HEK293 (cell line): Measurements from ENCODE around the gene SNAPC2.

Source experiments
- MEIS1 ChIP-seq: sonication (generic); formaldehyde crosslinking; IDR thresholded peaks from 2 replicates; pipeline ENCODE4 v1.8.1; 2022; ENCODE audit warnings: missing genetic modification reagents, mild to moderate bottlenecking, borderline replicate concordance
- SP2 ChIP-seq: fragments of 450-650 bp; formaldehyde crosslinking; IDR thresholded peaks from 2 replicates; pipeline ENCODE4 v1.5.1; 2016; ENCODE audit warnings: missing biosample characterization, missing genetic modification characterization
- WT1 ChIP-seq: fragments of 450-650 bp; formaldehyde crosslinking; IDR thresholded peaks from 2 replicates; pipeline ENCODE4 v1.5.1; 2016; ENCODE audit warnings: missing biosample characterization, missing genetic modification characterization
- ZNF132 ChIP-seq: fragments of 450-650 bp; formaldehyde crosslinking; IDR thresholded peaks from 2 replicates; pipeline ENCODE4 v1.5.1; 2017; ENCODE audit warnings: missing biosample characterization, missing genetic modification characterization, borderline replicate concordance
- ZNF239 ChIP-seq: fragments of 450-650 bp; formaldehyde crosslinking; IDR thresholded peaks from 2 replicates; pipeline ENCODE4 v1.5.1; 2016; ENCODE audit warnings: missing biosample characterization, missing genetic modification characterization
- ZNF248 ChIP-seq: fragments of 450-650 bp; formaldehyde crosslinking; IDR thresholded peaks from 2 replicates; pipeline ENCODE4 v1.5.1; 2017; ENCODE audit warnings: missing biosample characterization, missing genetic modification characterization
- ZNF292 ChIP-seq: fragments of 450-650 bp; formaldehyde crosslinking; IDR thresholded peaks from 2 replicates; pipeline ENCODE4 v1.5.1; 2016; ENCODE audit warnings: low read depth, missing biosample characterization, missing genetic modification characterization, borderline replicate concordance
- ZNF404 ChIP-seq: fragments of 450-650 bp; formaldehyde crosslinking; IDR thresholded peaks from 2 replicates; pipeline ENCODE4 v1.5.1; 2017; ENCODE audit warnings: missing biosample characterization, missing genetic modification characterization
- ZNF514 ChIP-seq: fragments of 450-650 bp; formaldehyde crosslinking; IDR thresholded peaks from 2 replicates; pipeline ENCODE4 v1.5.1; 2016; ENCODE audit warnings: missing biosample characterization, missing genetic modification characterization
- ZNF600 ChIP-seq: fragments of 450-650 bp; formaldehyde crosslinking; IDR thresholded peaks from 2 replicates; pipeline ENCODE4 v1.5.1; 2016; ENCODE audit warnings: missing biosample characterization, missing genetic modification characterization
- ZNF629 ChIP-seq: fragments of 450-650 bp; formaldehyde crosslinking; IDR thresholded peaks from 2 replicates; pipeline ENCODE4 v1.5.1; 2017; ENCODE audit warnings: missing biosample characterization, missing genetic modification characterization
- TF ChIP-seq, protein P1 (sequence below): fragments of 450-650 bp; formaldehyde crosslinking; IDR thresholded peaks from 2 replicates; pipeline ENCODE4 v1.5.0; 2017; ENCODE audit warnings: missing biosample characterization, missing genetic modification characterization, borderline replicate concordance
- TF ChIP-seq, protein P2 (sequence below): fragments of 450-650 bp; formaldehyde crosslinking; IDR thresholded peaks from 2 replicates; pipeline ENCODE4 v1.5.1; 2016; ENCODE audit warnings: missing biosample characterization, missing genetic modification characterization, low read depth
- TF ChIP-seq, protein P3 (sequence below): fragments of 450-650 bp; formaldehyde crosslinking; conservative IDR thresholded peaks from 2 replicates; pipeline ENCODE4 v1.5.1; 2016; ENCODE audit warnings: low read depth, missing biosample characterization, missing genetic modification characterization
- TF ChIP-seq, protein P4 (sequence below): fragments of 450-650 bp; formaldehyde crosslinking; IDR thresholded peaks from 2 replicates; pipeline ENCODE4 v1.5.1; 2016; ENCODE audit warnings: missing biosample characterization, missing genetic modification characterization, borderline replicate concordance
- TF ChIP-seq, protein P5 (sequence below): fragments of 450-650 bp; formaldehyde crosslinking; IDR thresholded peaks from 2 replicates; pipeline ENCODE4 v1.5.1; 2017; ENCODE audit warnings: missing biosample characterization, missing genetic modification characterization
- TF ChIP-seq, protein P6 (sequence below): fragments of 450-650 bp; formaldehyde crosslinking; IDR thresholded peaks from 2 replicates; pipeline ENCODE4 v1.5.1; 2016; ENCODE audit warnings: missing biosample characterization, missing genetic modification characterization

Gene SNAPC2

DNA sequence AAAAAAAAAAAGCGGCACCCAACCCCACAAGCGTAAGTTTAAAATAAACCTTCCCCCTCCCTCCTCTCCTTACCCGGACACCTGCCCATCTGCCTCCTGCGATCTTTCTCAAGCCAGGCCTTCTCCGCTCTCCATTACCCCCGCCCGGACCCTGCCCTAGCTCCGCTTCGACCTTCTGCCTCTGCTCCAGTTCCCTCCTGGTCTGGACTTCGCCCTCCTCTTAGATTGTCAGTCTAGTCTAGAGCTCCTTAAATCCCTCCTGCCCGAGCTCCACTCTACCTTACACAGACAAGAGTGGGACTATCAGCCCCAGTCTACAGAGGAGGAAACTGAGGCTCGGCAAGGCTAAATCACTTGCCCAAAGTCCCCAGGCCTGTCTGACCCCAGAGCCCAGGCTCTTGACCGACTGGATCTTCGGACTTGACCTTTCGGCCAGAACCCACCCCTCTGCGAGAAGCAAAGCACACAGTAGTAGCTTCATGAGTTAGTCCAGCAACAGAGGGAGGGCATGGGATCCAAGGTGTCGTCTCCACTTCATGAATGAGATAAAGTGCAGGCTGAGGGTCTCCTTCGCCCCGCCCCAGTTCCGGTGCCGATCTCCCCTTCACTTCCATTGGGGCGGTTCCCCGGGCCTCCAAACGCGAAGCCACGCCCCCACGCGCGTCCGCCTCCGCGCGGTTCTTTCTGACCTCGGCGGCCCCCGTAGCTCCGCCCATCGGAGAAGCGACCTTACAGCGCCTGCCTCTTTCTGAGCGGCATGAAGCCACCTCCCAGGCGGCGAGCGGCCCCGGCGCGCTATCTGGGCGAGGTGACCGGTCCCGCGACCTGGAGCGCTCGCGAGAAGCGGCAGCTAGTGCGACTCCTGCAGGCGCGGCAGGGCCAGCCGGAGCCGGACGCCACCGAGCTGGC is at the start of gene SNAPC2 (continued):
- TF ChIP-seq, protein P1, sequence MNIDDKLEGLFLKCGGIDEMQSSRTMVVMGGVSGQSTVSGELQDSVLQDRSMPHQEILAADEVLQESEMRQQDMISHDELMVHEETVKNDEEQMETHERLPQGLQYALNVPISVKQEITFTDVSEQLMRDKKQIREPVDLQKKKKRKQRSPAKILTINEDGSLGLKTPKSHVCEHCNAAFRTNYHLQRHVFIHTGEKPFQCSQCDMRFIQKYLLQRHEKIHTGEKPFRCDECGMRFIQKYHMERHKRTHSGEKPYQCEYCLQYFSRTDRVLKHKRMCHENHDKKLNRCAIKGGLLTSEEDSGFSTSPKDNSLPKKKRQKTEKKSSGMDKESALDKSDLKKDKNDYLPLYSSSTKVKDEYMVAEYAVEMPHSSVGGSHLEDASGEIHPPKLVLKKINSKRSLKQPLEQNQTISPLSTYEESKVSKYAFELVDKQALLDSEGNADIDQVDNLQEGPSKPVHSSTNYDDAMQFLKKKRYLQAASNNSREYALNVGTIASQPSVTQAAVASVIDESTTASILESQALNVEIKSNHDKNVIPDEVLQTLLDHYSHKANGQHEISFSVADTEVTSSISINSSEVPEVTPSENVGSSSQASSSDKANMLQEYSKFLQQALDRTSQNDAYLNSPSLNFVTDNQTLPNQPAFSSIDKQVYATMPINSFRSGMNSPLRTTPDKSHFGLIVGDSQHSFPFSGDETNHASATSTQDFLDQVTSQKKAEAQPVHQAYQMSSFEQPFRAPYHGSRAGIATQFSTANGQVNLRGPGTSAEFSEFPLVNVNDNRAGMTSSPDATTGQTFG = no peak
- peak; percentile 40; the same call in 1 of the 2 replicates for TF ChIP-seq ZNF629 (tag by site-specific recombination)
- TF ChIP-seq ZNF239 (tag by site-specific recombination) = no peak
- no peak for TF ChIP-seq WT1 (tag by site-specific recombination)
- no peak for TF ChIP-seq ZNF292
- TF ChIP-seq ZNF514 (tag by site-specific recombination) = no peak
- TF ChIP-seq, protein P2, sequence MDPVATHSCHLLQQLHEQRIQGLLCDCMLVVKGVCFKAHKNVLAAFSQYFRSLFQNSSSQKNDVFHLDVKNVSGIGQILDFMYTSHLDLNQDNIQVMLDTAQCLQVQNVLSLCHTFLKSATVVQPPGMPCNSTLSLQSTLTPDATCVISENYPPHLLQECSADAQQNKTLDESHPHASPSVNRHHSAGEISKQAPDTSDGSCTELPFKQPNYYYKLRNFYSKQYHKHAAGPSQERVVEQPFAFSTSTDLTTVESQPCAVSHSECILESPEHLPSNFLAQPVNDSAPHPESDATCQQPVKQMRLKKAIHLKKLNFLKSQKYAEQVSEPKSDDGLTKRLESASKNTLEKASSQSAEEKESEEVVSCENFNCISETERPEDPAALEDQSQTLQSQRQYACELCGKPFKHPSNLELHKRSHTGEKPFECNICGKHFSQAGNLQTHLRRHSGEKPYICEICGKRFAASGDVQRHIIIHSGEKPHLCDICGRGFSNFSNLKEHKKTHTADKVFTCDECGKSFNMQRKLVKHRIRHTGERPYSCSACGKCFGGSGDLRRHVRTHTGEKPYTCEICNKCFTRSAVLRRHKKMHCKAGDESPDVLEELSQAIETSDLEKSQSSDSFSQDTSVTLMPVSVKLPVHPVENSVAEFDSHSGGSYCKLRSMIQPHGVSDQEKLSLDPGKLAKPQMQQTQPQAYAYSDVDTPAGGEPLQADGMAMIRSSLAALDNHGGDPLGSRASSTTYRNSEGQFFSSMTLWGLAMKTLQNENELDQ (tag by site-specific recombination) = no peak
- peak; percentile 73 for TF ChIP-seq ZNF600 (tag by site-specific recombination)
- TF ChIP-seq MEIS1 (CRISPR knock-in tag) = no peak
- TF ChIP-seq ZNF132 = no peak
- TF ChIP-seq, protein P3, sequence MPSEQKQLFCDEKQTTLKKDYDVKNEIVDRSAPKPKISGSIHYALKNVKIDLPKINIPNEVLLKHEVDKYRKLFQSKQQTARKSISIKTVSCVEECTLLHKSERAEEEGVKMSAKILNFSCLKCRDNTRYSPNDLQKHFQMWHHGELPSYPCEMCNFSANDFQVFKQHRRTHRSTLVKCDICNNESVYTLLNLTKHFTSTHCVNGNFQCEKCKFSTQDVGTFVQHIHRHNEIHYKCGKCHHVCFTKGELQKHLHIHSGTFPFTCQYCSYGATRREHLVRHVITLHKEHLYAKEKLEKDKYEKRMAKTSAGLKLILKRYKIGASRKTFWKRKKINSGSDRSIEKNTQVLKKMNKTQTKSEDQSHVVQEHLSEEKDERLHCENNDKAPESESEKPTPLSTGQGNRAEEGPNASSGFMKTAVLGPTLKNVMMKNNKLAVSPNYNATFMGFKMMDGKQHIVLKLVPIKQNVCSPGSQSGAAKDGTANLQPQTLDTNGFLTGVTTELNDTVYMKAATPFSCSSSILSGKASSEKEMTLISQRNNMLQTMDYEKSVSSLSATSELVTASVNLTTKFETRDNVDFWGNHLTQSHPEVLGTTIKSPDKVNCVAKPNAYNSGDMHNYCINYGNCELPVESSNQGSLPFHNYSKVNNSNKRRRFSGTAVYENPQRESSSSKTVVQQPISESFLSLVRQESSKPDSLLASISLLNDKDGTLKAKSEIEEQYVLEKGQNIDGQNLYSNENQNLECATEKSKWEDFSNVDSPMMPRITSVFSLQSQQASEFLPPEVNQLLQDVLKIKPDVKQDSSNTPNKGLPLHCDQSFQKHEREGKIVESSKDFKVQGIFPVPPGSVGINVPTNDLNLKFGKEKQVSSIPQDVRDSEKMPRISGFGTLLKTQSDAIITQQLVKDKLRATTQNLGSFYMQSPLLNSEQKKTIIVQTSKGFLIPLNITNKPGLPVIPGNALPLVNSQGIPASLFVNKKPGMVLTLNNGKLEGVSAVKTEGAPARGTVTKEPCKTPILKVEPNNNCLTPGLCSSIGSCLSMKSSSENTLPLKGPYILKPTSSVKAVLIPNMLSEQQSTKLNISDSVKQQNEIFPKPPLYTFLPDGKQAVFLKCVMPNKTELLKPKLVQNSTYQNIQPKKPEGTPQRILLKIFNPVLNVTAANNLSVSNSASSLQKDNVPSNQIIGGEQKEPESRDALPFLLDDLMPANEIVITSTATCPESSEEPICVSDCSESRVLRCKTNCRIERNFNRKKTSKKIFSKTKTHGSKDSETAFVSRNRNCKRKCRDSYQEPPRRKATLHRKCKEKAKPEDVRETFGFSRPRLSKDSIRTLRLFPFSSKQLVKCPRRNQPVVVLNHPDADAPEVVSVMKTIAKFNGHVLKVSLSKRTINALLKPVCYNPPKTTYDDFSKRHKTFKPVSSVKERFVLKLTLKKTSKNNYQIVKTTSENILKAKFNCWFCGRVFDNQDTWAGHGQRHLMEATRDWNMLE (tag by site-specific recombination) = no peak
- TF ChIP-seq, protein P4, sequence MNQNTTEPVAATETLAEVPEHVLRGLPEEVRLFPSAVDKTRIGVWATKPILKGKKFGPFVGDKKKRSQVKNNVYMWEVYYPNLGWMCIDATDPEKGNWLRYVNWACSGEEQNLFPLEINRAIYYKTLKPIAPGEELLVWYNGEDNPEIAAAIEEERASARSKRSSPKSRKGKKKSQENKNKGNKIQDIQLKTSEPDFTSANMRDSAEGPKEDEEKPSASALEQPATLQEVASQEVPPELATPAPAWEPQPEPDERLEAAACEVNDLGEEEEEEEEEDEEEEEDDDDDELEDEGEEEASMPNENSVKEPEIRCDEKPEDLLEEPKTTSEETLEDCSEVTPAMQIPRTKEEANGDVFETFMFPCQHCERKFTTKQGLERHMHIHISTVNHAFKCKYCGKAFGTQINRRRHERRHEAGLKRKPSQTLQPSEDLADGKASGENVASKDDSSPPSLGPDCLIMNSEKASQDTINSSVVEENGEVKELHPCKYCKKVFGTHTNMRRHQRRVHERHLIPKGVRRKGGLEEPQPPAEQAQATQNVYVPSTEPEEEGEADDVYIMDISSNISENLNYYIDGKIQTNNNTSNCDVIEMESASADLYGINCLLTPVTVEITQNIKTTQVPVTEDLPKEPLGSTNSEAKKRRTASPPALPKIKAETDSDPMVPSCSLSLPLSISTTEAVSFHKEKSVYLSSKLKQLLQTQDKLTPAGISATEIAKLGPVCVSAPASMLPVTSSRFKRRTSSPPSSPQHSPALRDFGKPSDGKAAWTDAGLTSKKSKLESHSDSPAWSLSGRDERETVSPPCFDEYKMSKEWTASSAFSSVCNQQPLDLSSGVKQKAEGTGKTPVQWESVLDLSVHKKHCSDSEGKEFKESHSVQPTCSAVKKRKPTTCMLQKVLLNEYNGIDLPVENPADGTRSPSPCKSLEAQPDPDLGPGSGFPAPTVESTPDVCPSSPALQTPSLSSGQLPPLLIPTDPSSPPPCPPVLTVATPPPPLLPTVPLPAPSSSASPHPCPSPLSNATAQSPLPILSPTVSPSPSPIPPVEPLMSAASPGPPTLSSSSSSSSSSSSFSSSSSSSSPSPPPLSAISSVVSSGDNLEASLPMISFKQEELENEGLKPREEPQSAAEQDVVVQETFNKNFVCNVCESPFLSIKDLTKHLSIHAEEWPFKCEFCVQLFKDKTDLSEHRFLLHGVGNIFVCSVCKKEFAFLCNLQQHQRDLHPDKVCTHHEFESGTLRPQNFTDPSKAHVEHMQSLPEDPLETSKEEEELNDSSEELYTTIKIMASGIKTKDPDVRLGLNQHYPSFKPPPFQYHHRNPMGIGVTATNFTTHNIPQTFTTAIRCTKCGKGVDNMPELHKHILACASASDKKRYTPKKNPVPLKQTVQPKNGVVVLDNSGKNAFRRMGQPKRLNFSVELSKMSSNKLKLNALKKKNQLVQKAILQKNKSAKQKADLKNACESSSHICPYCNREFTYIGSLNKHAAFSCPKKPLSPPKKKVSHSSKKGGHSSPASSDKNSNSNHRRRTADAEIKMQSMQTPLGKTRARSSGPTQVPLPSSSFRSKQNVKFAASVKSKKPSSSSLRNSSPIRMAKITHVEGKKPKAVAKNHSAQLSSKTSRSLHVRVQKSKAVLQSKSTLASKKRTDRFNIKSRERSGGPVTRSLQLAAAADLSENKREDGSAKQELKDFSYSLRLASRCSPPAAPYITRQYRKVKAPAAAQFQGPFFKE = no peak
- TF ChIP-seq, protein P5, sequence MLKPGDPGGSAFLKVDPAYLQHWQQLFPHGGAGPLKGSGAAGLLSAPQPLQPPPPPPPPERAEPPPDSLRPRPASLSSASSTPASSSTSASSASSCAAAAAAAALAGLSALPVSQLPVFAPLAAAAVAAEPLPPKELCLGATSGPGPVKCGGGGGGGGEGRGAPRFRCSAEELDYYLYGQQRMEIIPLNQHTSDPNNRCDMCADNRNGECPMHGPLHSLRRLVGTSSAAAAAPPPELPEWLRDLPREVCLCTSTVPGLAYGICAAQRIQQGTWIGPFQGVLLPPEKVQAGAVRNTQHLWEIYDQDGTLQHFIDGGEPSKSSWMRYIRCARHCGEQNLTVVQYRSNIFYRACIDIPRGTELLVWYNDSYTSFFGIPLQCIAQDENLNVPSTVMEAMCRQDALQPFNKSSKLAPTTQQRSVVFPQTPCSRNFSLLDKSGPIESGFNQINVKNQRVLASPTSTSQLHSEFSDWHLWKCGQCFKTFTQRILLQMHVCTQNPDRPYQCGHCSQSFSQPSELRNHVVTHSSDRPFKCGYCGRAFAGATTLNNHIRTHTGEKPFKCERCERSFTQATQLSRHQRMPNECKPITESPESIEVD (tag by site-specific recombination) = no peak
- TF ChIP-seq ZNF248 (tag by site-specific recombination) = no peak
- TF ChIP-seq ZNF404 = no peak
- TF ChIP-seq, protein P6, sequence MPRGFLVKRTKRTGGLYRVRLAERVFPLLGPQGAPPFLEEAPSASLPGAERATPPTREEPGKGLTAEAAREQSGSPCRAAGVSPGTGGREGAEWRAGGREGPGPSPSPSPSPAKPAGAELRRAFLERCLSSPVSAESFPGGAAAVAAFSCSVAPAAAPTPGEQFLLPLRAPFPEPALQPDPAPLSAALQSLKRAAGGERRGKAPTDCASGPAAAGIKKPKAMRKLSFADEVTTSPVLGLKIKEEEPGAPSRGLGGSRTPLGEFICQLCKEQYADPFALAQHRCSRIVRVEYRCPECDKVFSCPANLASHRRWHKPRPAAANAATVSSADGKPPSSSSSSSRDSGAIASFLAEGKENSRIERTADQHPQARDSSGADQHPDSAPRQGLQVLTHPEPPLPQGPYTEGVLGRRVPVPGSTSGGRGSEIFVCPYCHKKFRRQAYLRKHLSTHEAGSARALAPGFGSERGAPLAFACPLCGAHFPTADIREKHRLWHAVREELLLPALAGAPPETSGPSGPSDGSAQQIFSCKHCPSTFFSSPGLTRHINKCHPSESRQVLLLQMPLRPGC (tag by site-specific recombination) = no peak
- peak; percentile 79 for TF ChIP-seq SP2 (tag by site-specific recombination)
